CD4-positive, alpha-beta memory T cell (primary cell): Measurements from ENCODE around the gene FRMD4A. TPM values are rescaled to one million over a fixed set of nuclear protein-coding genes. Genes with fewer than 3 reads are reported as not detected.

Source experiments
- CTCF ChIA-PET: fragments of 350-600 bp; sonication (Branson Sonifier 250); formaldehyde crosslinking; loops from one replicate; lab custom pipeline; 2021; ENCODE audit warnings: inconsistent platforms; ENCODE audit not compliant: partially characterized antibody; lab: Charles Lee
- POLR2A ChIA-PET: fragments of 350-600 bp; sonication (Branson Sonifier 250); formaldehyde crosslinking; loops from one replicate; lab custom pipeline; 2021; ENCODE audit not compliant: partially characterized antibody; lab: Charles Lee
- DNase-seq, 5 donors: peaks; one replicate each; pipeline versions ENCODE4 v3.0.0 to v3.0.0-alpha.2; 2020 to 2022; ENCODE audit warnings: mixed read lengths in 1 of 5
- H3K27ac ChIP-seq: one replicate; pipeline ENCODE4 v1.7.0; 2013; ENCODE audit warnings: low read depth, low read length
- H3K27me3 ChIP-seq: 2 replicates; pipeline ENCODE4 v1.7.0; 2013; ENCODE audit warnings: mild to moderate bottlenecking, low read length, moderate library complexity; ENCODE audit not compliant: insufficient read depth
- H3K36me3 ChIP-seq: 2 replicates; pipeline ENCODE4 v1.7.0; 2013; ENCODE audit warnings: mild to moderate bottlenecking, low read length, moderate library complexity; ENCODE audit not compliant: insufficient read depth
- H3K4me1 ChIP-seq: 2 replicates; pipeline ENCODE4 v1.7.0; 2013; ENCODE audit warnings: mild to moderate bottlenecking, low read length, moderate library complexity; ENCODE audit not compliant: insufficient read depth
- H3K4me3 ChIP-seq, 2 donors: one replicate each; pipeline ENCODE4 v1.7.0; 2013; ENCODE audit warnings: low read length in 2 of 2, mild to moderate bottlenecking in 1 of 2
- H3K9me3 ChIP-seq, 2 donors: one replicate each; pipeline ENCODE4 v1.7.0; 2013; ENCODE audit warnings: low read length in 2 of 2, control low read depth in 1 of 2; ENCODE audit not compliant: control insufficient read depth in 1 of 2
- H3K27ac Mint-ChIP-seq, 7 donors: one replicate each; pipeline ENCODE4 v1.8.0; 2020 to 2021; ENCODE audit warnings: mixed read lengths in 7 of 7, mild to moderate bottlenecking in 6 of 7, inconsistent platforms in 3 of 7, moderate library complexity in 3 of 7
- H3K27me3 Mint-ChIP-seq, 2 donors: one replicate each; pipeline ENCODE4 v1.8.0; 2020 to 2021; ENCODE audit warnings: mixed read lengths in 2 of 2
- H3K36me3 Mint-ChIP-seq, 2 donors: one replicate each; pipeline ENCODE4 v1.8.0; 2020 to 2021; ENCODE audit warnings: mixed read lengths in 2 of 2, inconsistent platforms in 1 of 2, mild to moderate bottlenecking in 1 of 2
- H3K4me1 Mint-ChIP-seq, 4 donors: one replicate each; pipeline ENCODE4 v1.8.0; 2020 to 2021; ENCODE audit warnings: mixed read lengths in 4 of 4, mild to moderate bottlenecking in 1 of 4
- H3K4me3 Mint-ChIP-seq, 8 donors: one replicate each; pipeline ENCODE4 v1.8.0; 2020 to 2021; ENCODE audit warnings: mixed read lengths in 8 of 8, mild to moderate bottlenecking in 7 of 8, moderate library complexity in 6 of 8, inconsistent platforms in 3 of 8
- H3K9me3 Mint-ChIP-seq, 8 donors: one replicate each; pipeline ENCODE4 v1.8.0; 2020 to 2021; ENCODE audit warnings: mixed read lengths in 8 of 8, mild to moderate bottlenecking in 5 of 8, inconsistent platforms in 3 of 8, moderate library complexity in 1 of 8
- intact Hi-C: fragments of 100-400 bp; cut with micrococcal nuclease; formaldehyde crosslinking; loops from one replicate; pipeline ENCODE4 v1.15.1; 2023
- polyA plus RNA-seq, 2 donors: library from polyadenylated mRNA; unstranded; fragments of 300-500 nt; fragmentation: Illumina TruSeq; gene quantifications; one replicate each; pipeline ENCODE4 v1.2.3, GENCODE V29; 2021
- total RNA-seq, 2 experiments: library from RNA; stranded (reverse); gene quantifications; one replicate each; pipeline ENCODE4 v1.2.3, GENCODE V29; 2021

FRMD4A gene
- total and polyA plus RNA-seq, 4 experiments from 2014 or later: 0.89 to 2.4 (median 1.9) TPM; not detected in 1

DNA sequence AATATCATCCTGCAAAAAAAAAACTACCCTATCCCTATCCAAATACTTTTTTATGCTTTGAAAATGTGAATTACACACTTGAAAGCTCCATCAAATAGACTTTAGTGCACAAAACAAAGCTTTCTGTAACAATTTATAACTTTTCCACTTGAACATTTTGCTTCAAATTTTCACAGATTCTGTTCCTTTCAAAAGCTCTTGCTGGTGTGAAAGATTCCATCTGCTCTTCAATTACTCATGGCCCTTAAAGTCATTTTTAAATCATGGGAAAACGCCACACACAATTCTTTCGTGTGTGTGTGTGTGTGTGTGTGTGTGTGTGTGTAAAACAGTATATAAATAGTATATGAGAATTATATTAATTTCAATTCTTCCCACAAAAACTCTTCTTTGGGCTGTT is 576.4 kb downstream of the FRMD4A start:
- H3K9me3 Mint-ChIP-seq: no peaks in the 10 kb centered on the region
- H3K36me3 ChIP-seq: no peaks in the 10 kb centered on the region
- H3K4me3 ChIP-seq: no peak overlapping the region
- no peaks in the 10 kb centered on the region for H3K27me3 ChIP-seq
- H3K27ac Mint-ChIP-seq: no peak overlapping the region
- no peaks in the 10 kb centered on the region for H3K36me3 Mint-ChIP-seq
- no peak overlapping the region for H3K4me3 Mint-ChIP-seq
- peaks cover 0 to 8% (median 5%) of the 10 kb centered on the region in 4 donors for H3K4me1 Mint-ChIP-seq
- CTCF ChIA-PET: no interaction called here
- H3K4me1 ChIP-seq: no peaks in the 10 kb centered on the region
- H3K27me3 Mint-ChIP-seq: peaks cover 1 to 2% of the 10 kb centered on the region in 2 donors
- H3K9me3 ChIP-seq: no peaks in the 10 kb centered on the region
- POLR2A ChIA-PET: no interaction called here
- DNase-seq: no peak
- intact Hi-C loops: no loop called here
- H3K27ac ChIP-seq: no peak overlapping the region

DNA sequence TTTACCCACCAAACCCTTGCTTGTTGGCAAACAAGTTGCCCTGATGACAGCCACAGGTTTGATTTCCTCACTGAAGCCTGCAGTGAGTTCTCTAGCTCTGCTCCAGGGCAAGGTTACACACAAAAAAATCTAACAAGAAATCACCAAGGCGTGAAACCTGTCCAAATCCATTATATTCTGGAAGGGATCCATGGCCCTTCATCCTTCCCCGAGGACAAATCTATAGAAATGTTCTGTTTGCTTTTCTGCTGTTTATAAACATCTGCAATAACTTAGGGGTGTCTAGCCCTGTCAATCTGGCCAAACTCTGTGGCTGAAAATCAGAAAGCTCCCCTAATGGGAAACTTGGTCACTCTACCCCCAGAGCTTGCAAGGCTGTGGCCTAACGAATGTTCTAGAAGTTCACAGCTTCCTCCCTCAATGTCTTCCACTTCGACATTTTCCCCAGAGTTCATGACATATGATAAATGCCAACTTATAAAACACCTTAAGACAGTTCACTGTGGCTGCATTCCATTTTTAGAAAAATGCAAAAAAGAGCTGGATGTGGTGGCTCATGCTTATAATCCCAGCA is 579.4 kb downstream of the FRMD4A start:
- Histone ChIP-seq H3K27ac (no peak overlapping the region), H3K4me3 (no peak overlapping the region), H3K9me3 (no peaks in the 10 kb centered on the region), H3K4me1 (no peaks in the 10 kb centered on the region), H3K36me3 (no peaks in the 10 kb centered on the region), H3K27me3 (no peaks in the 10 kb centered on the region)
- peaks cover 0 to 7% of the 10 kb centered on the region in 2 donors for H3K27me3 Mint-ChIP-seq
- no peak overlapping the region for H3K27ac Mint-ChIP-seq
- H3K36me3 Mint-ChIP-seq: no peaks in the 10 kb centered on the region
- no peak for DNase-seq
- no peaks in the 10 kb centered on the region for H3K9me3 Mint-ChIP-seq
- no peak overlapping the region for H3K4me3 Mint-ChIP-seq
- intact Hi-C loops: no loop called here
- POLR2A ChIA-PET: no interaction called here
- no peaks in the 10 kb centered on the region for H3K4me1 Mint-ChIP-seq
- CTCF ChIA-PET: no interaction called here

DNA sequence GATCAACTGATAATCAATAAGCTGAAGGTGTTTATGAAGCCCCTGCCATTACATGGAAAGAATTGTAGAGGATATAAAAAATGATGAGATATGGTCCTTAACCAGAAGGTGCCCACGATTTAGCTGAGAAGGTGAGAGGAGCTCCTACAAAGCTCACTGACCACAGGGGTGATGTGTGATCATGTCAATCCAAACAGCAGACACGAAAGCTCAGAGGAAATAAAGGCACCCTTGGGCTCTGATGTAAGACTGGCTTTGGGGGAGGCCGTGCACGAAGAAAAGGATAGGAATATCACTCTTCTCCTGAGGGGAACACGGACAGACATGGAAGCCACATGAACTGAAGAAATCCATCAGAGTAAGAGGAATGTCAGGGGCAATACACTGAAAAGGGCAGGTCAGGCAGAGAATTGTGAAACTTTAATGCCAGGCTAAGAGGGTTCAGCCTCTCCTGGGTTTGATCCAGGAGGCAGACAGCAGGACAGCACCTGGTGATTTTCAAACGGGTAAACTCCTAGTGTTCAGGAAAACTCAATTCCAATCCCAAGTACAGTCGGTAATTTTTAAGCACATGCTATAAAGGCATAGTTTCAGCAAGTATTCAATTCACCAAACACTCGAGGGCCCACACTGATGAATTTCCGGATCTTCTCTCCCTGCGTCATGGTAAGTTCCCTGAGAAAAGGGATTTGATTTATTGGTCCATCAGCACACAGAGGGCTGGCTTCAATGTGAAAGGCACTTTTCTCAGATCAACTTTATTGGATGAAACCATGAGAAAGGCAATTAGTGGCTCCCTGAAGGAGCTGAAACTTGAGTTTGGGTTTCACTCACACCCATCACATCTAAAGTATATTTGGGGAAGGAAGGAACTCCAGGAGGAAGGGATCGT is 580.2 kb downstream of the FRMD4A start:
- DNase-seq: no peak
- Mint-ChIP-seq H3K27me3 (peaks cover under 1 to 9% of the 10 kb centered on the region in 2 donors), H3K4me3 (no peak overlapping the region), H3K27ac (no peak overlapping the region), H3K4me1 (no peaks in the 10 kb centered on the region), H3K9me3 (no peaks in the 10 kb centered on the region), H3K36me3 (no peaks in the 10 kb centered on the region)
- POLR2A ChIA-PET: no interaction called here
- H3K4me1 ChIP-seq: no peaks in the 10 kb centered on the region
- CTCF ChIA-PET: no interaction called here
- H3K27me3 ChIP-seq: no peaks in the 10 kb centered on the region
- no peak overlapping the region for H3K4me3 ChIP-seq
- H3K9me3 ChIP-seq: no peaks in the 10 kb centered on the region
- no peaks in the 10 kb centered on the region for H3K36me3 ChIP-seq
- intact Hi-C loops: no loop called here
- no peak overlapping the region for H3K27ac ChIP-seq

DNA sequence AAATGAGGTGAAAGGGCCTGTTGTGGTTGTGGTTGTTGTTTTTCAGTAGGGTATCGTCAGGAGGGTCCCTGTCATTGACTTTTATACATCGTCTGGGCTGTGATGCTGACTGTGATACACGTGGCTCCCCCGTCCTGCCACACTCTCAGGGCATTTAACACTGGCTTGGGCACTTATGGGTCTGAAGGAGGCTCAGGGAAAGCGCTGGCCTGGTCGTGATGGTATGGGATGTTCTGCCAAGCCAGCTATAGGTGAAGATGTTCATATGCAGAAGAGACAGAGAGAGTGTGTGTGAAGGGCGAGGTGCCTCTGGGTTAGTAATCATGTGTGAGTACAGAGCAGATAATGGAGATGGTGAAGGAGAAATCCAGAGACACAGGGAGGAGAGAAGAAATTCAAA is 585.5 kb downstream of the FRMD4A start:
- Histone ChIP-seq H3K27ac (no peak overlapping the region), H3K4me1 (no peaks in the 10 kb centered on the region), H3K9me3 (no peaks in the 10 kb centered on the region), H3K4me3 (no peak overlapping the region), H3K27me3 (no peaks in the 10 kb centered on the region), H3K36me3 (no peaks in the 10 kb centered on the region)
- H3K36me3 Mint-ChIP-seq: no peaks in the 10 kb centered on the region
- H3K4me3 Mint-ChIP-seq: no peak overlapping the region
- no peak overlapping the region for H3K27ac Mint-ChIP-seq
- H3K4me1 Mint-ChIP-seq: no peaks in the 10 kb centered on the region
- ChIA-PET CTCF (no interaction called here), POLR2A (no interaction called here)
- H3K9me3 Mint-ChIP-seq: no peaks in the 10 kb centered on the region
- no peak for DNase-seq
- peaks cover 16 to 23% of the 10 kb centered on the region in 2 donors for H3K27me3 Mint-ChIP-seq
- intact Hi-C loops: no loop called here

DNA sequence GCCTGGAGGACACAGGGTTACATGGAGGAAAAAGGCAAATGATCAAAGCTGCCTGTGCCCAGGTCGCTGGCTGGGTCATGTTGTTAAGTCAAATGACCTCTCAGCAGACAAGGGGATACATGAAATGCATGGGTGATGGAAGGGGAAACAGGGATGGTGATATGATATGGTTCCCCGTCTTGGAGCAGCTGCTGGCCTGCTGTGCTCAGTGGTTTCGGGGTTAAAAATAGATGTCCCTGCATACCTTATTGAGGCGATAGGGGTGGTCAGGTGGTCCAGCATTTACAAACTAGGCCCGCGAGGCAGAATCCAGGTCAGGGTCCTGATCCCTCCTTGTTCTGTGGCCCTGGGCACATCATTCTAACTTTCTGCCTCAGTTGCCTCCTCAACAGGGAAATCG is 586.8 kb downstream of the FRMD4A start:
- no peaks in the 10 kb centered on the region for H3K4me1 Mint-ChIP-seq
- DNase-seq: no peak
- no peak overlapping the region for H3K4me3 Mint-ChIP-seq
- intact Hi-C loops: no loop called here
- Histone ChIP-seq H3K36me3 (no peaks in the 10 kb centered on the region), H3K27ac (no peak overlapping the region), H3K9me3 (no peaks in the 10 kb centered on the region), H3K4me3 (no peak overlapping the region), H3K4me1 (no peaks in the 10 kb centered on the region), H3K27me3 (no peaks in the 10 kb centered on the region)
- no peaks in the 10 kb centered on the region for H3K36me3 Mint-ChIP-seq
- H3K27me3 Mint-ChIP-seq: peaks cover 16 to 23% of the 10 kb centered on the region in 2 donors
- no peaks in the 10 kb centered on the region for H3K9me3 Mint-ChIP-seq
- CTCF ChIA-PET: no interaction called here
- POLR2A ChIA-PET: no interaction called here
- no peak overlapping the region for H3K27ac Mint-ChIP-seq

DNA sequence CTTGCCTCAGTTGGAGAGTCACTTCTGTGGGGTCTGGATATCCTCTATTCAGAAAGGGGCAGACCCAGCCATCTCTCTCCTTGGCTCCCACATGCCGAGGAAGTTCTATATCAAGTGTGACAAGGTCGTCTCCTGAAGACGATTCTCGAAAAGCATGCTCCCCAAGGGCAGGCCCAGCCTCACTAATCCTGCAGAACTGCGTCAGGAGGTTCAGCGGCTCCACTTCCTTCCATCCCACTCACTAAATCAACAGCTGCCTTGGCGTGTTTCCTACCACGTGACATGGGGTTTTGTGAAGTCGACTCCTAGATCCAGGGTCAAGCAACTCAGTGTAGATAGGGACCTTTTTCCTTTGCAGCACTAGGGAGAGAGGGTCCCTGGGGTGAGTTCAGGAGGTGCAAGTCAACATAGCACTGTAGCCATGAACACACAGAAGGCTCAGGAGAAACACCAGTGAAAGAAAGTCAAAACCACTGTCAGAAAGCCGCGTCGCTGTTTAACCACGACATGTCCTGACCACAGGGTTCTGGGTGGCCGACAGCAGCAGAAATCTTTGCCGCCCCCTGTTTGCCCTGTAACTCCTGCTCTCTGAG is 587.5 kb downstream of the FRMD4A start:
- Mint-ChIP-seq H3K27me3 (peaks cover 16 to 23% of the 10 kb centered on the region in 2 donors), H3K4me1 (no peaks in the 10 kb centered on the region), H3K4me3 (no peak overlapping the region), H3K9me3 (no peaks in the 10 kb centered on the region), H3K36me3 (no peaks in the 10 kb centered on the region), H3K27ac (no peak overlapping the region)
- DNase-seq: no peak
- H3K4me1 ChIP-seq: no peaks in the 10 kb centered on the region
- no peaks in the 10 kb centered on the region for H3K36me3 ChIP-seq
- CTCF ChIA-PET: no interaction called here
- no peak overlapping the region for H3K27ac ChIP-seq
- no peaks in the 10 kb centered on the region for H3K9me3 ChIP-seq
- POLR2A ChIA-PET: no interaction called here
- H3K27me3 ChIP-seq: no peaks in the 10 kb centered on the region
- H3K4me3 ChIP-seq: no peak overlapping the region
- intact Hi-C loops: no loop called here

DNA sequence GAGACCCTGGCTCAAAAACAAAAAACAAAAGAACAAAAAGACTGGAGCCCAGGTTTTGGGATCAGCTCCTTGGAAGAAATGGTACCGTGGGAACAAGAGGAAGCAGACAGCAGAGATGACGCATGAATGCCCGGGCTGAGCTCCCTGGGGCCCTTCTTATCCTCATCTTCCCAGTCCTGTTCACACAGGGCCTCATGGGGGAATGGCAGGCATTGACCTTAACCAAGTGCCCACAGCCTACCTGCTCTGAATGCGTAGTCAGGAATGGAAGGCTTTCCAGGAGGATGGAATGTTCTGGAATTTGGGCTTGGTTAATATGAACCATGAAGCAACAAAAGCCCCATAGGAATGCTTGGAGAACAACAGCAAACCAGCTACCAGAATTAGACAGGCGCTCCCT is 589.3 kb downstream of the FRMD4A start:
- intact Hi-C loops: no loop called here
- no peak overlapping the region for H3K4me3 Mint-ChIP-seq
- Histone ChIP-seq H3K4me3 (no peak overlapping the region), H3K27me3 (no peaks in the 10 kb centered on the region), H3K4me1 (no peaks in the 10 kb centered on the region), H3K27ac (no peak overlapping the region), H3K36me3 (no peaks in the 10 kb centered on the region), H3K9me3 (no peaks in the 10 kb centered on the region)
- no peaks in the 10 kb centered on the region for H3K9me3 Mint-ChIP-seq
- ChIA-PET CTCF (no interaction called here), POLR2A (no interaction called here)
- no peaks in the 10 kb centered on the region for H3K36me3 Mint-ChIP-seq
- no peaks in the 10 kb centered on the region for H3K4me1 Mint-ChIP-seq
- no peak overlapping the region for H3K27ac Mint-ChIP-seq
- H3K27me3 Mint-ChIP-seq: peaks cover 16 to 21% of the 10 kb centered on the region in 2 donors
- no peak for DNase-seq
